Activated CD8-positive, alpha-beta memory T cell treated with anti-CD3 and anti-CD28 coated beads for 4 hours (primary cell): ENCODE measurements around the gene NEMP1.
"Not testable (repeated sequence)": the region's sequence is repeated elsewhere in the genome, so short reads cannot be mapped to it uniquely, and the experiment has no call there.

Source experiments
- DNase-seq, 2 donors: peaks; one replicate each; pipeline ENCODE4 v3.0.0-alpha.2; 2020; ENCODE audit warnings: low read depth in 2 of 2

NEMP1 gene

GRCh38 chr12:57078519-57079404, at the start of gene NEMP1:
TSS of gene NEMP1 (minus strand) at chr12:57078791. CDS start at chr12:57078745, 46 bp downstream.
- DNase-seq, result peak; percentile 83 to 96

- DNase-seq, result peak; percentile 62 to 64
Observed at GRCh38 chr12:57127726-57128518, 49.3 kb upstream of the NEMP1 start, which contains the start of gene LRP1. TSS of gene LRP1 (plus strand) at chr12:57128483. CDS start at chr12:57128965, 482 bp downstream.

GRCh38 chr12:57127101-57127725, 48.6 kb upstream of the NEMP1 start:
- peak; percentile 54 to 57 for DNase-seq

- no peak for DNase-seq
Observed at GRCh38 chr12:57126561-57126960, 48.0 kb upstream of the NEMP1 start.

GRCh38 chr12:57126061-57126460, 47.5 kb upstream of the NEMP1 start:
- no peak for DNase-seq

GRCh38 chr12:57124261-57124877, 45.8 kb upstream of the NEMP1 start:
- peak; percentile 46 to 64 for DNase-seq

GRCh38 chr12:57123813-57124212, 45.2 kb upstream of the NEMP1 start:
- no peak for DNase-seq

GRCh38 chr12:57120718-57121117, 42.1 kb upstream of the NEMP1 start:
- not testable (repeated sequence) for DNase-seq

- DNase-seq, result no peak
Observed at GRCh38 chr12:57119294-57120085, 40.9 kb upstream of the NEMP1 start.

GRCh38 chr12:57118711-57119271, 40.2 kb upstream of the NEMP1 start:
- no peak for DNase-seq

- no peak for DNase-seq
Observed at GRCh38 chr12:57116580-57117281, 38.1 kb upstream of the NEMP1 start.

GRCh38 chr12:57112492-57113294, 34.1 kb upstream of the NEMP1 start:
- DNase-seq, result no peak

- DNase-seq, result peak; percentile 63 to 78
Observed at GRCh38 chr12:57111031-57111734, 32.6 kb upstream of the NEMP1 start, which contains the start of gene STAT6. TSS of gene STAT6 (minus strand) at chr12:57111362. CDS start at chr12:57108278, 3,084 bp downstream.

GRCh38 chr12:57110104-57111030, 31.8 kb upstream of the NEMP1 start:
- peak; percentile 57 to 67 for DNase-seq

GRCh38 chr12:57109207-57110103, 30.9 kb upstream of the NEMP1 start:
- DNase-seq, result no peak
